ENCODE results near the gene PCSK6.
"Not testable (repeated sequence)": the region's sequence is repeated elsewhere in the genome, so short reads cannot be mapped to it uniquely, and the experiment has no call there.

- not testable (repeated sequence) for TF ChIP-seq CTCF (conservative IDR thresholded peaks at IDR 0.05; ENCODE audit: low read length); EZH2phosphoT487 (IDR thresholded peaks at IDR 0.05; ENCODE audit: borderline replicate concordance)
Observed at GRCh38 chr15:101375006-101375405, 114.5 kb downstream of the PCSK6 start.
